Right ventricle myocardium inferior (tissue), 1 donor: ENCODE data around the gene LRSAM1. TPM values are rescaled to one million over a fixed set of nuclear protein-coding genes. Genes with fewer than 3 reads are reported as not detected.
A peak's percentile ranks its signal among the peaks of the same experiment; 100 is the strongest.

ENCODE experiments used
- ATAC-seq: fragments of 200-7000 bp; cut with Tn5 transposase; one replicate; pipeline ENCODE4 v1.9.1; 2020; ENCODE audit warnings: mild to moderate bottlenecking, moderate library complexity
- DNase-seq: peaks from one replicate; pipeline ENCODE4 v3.0.0; 2021; ENCODE audit errors: missing footprints
- intact Hi-C: fragments of 100-400 bp; cut with DNase I; formaldehyde crosslinking; loops from one replicate; pipeline ENCODE4 v1.11.0; 2022
- long read RNA-seq: library from polyadenylated mRNA; unstranded; transcript quantifications from one replicate; pipeline ENCODE4 v2.0.0, GENCODE V29; 2021
- total RNA-seq: library from RNA; stranded (reverse); fragmentation: NEBNext Ultra II Directional; extraction: Animal tissue kit (Norgen Biotek cat#: 25700); gene quantifications from one replicate; pipeline ENCODE4 v1.2.1, GENCODE V29; 2021
- donor health status: DM: no; HTN: yes; CAD: no; lungs with severe emphysema.

LRSAM1 gene
- 52.0 TPM for total RNA-seq
- long read RNA-seq, transcript LRSAM1-202 (25 exons, 3,376 nt) = minor isoform, 32 of 143 reads
- long read RNA-seq, transcript LRSAM1-201 (26 exons, 3,146 nt) = major isoform, 80 of 143 reads
- long read RNA-seq, partial matches to known transcripts = 16 of 143 reads
- long read RNA-seq, other reads (novel, unspliced or antisense) = 15 of 143 reads

DNA sequence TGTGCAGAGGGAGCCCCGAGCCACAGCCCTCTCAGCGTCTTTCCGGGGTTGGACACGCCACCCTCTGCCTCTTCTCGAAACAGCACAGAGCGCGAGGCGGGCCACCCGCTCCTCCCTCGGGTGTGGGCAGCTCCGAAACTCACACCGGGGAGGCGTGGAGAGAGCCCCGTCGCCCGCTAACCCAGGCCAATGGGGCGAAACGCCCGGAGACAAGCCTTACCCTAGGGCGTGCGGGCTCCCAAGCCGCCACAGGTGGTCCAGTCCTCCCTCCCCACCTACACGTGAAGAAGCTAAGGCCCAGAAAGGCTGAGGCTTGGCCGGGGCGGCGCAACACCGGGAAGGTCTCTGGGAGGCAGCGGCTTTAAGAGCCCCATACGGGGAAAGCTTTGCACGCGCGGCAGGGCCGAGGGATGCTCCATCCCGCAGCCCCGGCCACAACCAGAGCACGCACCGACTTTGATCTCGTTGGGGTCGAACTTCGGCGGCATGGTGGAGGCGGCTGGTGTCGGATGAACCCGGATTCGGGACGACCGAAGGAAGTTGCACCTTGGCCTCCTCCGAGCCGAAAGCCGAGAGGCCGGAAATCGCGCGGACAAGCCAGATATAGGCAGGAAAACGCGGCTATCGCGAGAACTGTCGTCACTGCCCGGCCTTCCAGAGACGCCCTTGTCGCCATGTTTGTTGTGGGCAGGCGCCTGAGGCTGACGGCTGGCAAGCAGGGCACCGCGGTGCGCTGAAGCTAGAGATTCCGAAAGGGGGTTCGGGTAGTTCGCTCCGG is at the start of gene LRSAM1, which contains the start of gene RPL12:
TSS of gene LRSAM1 (plus strand) at position 681 of the 778 bp plus-strand sequence. CDS start 3,018 bp downstream, outside the sequence.
TSS of gene RPL12 (minus strand) at position 577 of the 778 bp plus-strand sequence. CDS start at position 488, 89 bp downstream.
- DNase-seq (peak; percentile 98), ATAC-seq (peak; percentile 78)
- intact Hi-C loops = loop anchor here (2.0 to 5.0 kb wide), 2 partner anchors 26 to 116 kb away; partner anchors contain the start of gene ZNF79

DNA sequence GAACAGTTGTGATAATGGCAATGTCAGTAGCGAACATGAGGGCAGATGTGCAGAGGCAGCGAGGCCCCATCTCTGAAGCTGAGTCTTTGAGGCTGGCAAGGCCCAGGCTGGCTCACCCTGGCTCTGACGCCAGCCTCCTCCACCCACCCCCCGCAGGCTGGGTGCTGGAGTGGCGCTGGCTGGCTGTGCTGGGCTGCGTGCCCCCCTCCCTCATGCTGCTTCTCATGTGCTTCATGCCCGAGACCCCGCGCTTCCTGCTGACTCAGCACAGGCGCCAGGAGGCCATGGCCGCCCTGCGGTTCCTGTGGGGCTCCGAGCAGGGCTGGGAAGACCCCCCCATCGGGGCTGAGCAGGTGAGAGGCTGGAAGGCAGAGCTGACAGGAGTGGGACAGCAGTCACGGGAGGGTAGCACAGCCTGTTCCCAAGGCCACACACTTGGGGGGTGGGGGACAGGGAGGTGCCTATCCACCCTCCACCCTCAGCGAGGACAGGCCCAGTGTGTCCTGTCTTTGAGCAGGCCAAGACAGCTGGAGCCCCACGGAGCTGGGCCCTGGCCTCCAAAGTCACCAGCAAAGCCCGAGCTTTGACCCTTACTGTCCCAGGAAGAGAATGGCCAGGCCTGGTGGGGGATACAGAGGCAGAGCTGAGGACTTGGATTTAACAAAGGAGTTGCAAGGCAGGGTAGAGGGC is 48.8 kb upstream of the LRSAM1 start:
- DNase-seq = no peak
- no peak for ATAC-seq
- intact Hi-C loops = no loop called here

DNA sequence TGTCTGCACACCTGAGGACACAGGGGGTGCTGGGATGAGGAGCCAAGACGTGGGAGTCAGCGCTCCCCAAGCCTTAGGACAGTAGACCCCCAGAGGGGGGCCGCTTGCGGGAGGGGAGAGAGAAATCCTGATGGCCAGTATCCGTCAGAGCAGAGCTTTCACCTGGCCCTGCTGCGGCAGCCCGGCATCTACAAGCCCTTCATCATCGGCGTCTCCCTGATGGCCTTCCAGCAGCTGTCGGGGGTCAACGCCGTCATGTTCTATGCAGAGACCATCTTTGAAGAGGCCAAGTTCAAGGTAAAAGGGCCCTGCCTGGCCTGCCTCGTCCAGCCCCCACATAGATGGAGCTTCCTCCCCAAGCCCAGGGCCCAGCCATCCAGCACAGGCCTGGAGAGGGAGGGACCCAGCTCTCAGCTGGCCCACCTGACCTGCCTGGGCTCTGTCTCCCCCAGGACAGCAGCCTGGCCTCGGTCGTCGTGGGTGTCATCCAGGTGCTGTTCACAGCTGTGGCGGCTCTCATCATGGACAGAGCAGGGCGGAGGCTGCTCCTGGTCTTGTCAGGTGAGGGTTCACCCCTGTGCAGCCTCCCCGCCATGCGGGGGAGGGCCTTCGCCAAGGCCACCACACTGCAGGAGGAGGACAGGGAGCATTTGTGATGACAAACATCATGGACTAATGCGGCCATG is 47.7 kb upstream of the LRSAM1 start:
- intact Hi-C loops = no loop called here
- ATAC-seq = no peak
- DNase-seq = no peak

DNA sequence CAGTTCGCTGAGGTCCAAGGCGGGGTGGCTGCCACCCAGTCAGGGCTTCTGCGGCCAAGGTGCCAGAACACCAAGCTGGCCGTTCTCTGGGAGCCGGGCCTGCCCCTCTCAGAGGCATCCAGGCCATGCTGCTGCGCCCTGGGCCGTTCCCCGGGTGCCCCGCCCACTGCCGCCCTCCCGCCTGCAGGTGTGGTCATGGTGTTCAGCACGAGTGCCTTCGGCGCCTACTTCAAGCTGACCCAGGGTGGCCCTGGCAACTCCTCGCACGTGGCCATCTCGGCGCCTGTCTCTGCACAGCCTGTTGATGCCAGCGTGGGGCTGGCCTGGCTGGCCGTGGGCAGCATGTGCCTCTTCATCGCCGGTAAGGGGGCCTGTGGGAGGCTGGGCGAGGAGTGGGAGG is 46.7 kb upstream of the LRSAM1 start:
- intact Hi-C loops = no loop called here
- DNase-seq (no peak), ATAC-seq (no peak)

DNA sequence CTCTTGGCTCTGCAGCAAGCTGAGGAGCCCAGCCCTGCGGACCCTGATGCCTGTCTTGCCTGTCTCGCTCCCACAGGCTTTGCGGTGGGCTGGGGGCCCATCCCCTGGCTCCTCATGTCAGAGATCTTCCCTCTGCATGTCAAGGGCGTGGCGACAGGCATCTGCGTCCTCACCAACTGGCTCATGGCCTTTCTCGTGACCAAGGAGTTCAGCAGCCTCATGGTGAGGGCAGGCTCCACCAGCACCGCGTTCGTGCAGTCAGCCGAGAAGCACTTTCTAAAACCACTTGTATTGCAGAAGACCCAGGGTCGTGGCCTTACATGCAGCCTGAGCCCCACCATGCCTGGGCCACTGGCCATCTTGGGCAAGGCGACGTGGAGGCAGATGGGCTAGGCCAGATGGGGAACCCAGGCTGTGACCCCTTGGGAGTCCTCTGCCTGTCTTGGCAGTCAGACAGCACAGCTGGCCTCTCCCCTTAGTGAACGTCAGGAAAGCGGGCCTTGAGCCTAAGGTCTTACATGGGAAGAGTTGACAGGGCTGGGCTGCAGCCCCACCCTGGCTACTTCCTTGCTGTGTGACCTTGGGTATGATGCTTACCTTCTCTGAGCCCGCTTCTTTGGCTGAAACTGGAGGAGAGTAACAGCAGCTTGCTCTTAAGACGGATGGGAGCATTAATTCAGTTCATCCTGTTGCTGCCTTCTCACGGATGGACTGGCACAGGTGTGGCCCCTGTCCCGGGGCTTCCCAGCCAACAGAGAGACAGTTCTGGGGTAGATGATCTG is 45.8 kb upstream of the LRSAM1 start:
- intact Hi-C loops = no loop called here
- DNase-seq (no peak), ATAC-seq (no peak)

DNA sequence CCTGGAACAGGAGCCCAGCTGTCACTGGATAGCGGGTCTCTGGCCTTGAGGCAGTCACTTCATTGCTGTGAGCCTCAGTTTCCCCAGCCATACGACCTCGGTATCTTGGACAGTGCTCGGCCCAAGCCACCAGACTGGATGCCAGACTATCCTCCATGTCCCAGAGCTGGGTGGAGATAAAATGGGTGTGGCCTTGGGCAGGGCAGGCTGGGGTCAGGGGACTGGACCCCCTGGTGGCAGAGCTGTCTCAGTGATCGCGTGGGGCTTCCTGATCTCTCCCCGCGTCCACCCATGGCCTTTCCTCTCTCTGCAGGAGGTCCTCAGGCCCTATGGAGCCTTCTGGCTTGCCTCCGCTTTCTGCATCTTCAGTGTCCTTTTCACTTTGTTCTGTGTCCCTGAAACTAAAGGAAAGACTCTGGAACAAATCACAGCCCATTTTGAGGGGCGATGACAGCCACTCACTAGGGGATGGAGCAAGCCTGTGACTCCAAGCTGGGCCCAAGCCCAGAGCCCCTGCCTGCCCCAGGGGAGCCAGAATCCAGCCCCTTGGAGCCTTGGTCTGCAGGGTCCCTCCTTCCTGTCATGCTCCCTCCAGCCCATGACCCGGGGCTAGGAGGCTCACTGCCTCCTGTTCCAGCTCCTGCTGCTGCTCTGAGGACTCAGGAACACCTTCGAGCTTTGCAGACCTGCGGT is 44.4 kb upstream of the LRSAM1 start:
- no peak for DNase-seq
- intact Hi-C loops = no loop called here
- ATAC-seq = peak; percentile 49

DNA sequence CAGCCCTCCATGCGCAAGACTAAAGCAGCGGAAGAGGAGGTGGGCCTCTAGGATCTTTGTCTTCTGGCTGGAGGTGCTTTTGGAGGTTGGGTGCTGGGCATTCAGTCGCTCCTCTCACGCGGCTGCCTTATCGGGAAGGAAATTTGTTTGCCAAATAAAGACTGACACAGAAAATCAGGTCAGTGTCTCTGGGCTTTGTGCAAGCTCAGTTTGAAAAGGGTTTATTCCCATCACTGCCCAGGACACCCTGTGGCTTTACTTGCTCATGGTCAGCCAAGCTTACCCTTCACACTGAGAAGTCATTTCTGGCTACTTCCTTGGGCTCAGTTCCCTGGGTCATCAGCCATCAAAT is 43.8 kb upstream of the LRSAM1 start:
- ATAC-seq (peak; percentile 28), DNase-seq (no peak)
- intact Hi-C loops = no loop called here

DNA sequence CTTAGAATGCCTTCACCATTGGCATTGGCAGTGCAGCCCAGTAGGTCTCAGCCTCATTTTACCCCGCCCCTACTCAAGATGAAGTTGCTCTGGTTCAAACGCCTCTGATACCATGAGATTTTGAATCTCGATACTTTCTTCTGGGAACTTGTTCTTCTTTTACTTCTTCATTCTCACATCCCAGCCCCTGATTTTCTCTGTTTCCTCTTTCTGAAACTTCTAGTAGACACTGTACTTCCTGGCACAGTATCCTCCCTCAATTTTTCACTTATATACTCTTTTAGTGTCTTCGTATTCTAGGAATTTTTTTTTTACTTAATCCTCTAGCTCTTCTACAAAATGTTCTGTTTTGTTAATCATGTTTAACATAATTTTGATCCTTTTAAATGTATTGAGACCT is 40.2 kb upstream of the LRSAM1 start:
- ATAC-seq (no peak), DNase-seq (no peak)
- intact Hi-C loops = no loop called here

DNA sequence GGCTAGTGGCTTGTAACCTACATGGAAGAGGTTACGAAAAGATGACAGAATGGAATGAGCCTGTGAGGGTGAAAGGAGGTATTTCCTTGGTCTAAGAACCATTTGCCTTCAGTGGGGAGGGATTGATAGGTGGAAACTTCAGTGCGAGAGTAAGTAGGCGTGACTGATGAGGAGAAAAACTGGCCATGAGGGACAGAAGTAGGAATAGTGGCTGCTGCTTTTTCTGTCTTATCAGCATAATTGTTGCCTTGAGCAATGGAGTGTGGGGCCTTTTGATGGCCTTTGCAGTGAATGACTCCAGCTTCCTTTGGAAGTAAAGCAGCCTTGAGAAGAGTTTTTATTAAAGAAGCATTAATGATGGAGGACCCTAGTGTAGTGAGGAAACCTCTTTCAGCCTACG is 36.2 kb upstream of the LRSAM1 start:
- no peak for ATAC-seq
- intact Hi-C loops = no loop called here
- no peak for DNase-seq

DNA sequence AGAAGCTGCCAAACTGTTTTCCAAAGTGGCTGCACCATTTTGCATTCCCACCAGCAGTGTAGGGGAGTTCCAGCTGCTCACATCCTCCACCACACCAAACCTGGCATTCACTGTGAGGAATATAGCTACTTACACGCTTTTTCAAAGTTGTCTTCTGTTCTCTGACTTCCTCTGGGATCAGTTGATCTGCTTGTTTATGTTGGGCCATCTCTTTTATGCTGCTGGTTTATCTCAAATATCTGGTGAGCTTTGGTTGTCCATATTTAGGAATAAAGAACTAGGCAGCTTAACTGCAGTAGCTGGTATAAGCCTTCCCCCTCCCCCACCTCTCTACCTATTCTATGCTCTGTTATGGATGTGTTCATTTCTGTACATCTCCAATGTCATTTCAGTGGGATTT is 35.7 kb upstream of the LRSAM1 start:
- no peak for DNase-seq
- no peak for ATAC-seq
- intact Hi-C loops = no loop called here

DNA sequence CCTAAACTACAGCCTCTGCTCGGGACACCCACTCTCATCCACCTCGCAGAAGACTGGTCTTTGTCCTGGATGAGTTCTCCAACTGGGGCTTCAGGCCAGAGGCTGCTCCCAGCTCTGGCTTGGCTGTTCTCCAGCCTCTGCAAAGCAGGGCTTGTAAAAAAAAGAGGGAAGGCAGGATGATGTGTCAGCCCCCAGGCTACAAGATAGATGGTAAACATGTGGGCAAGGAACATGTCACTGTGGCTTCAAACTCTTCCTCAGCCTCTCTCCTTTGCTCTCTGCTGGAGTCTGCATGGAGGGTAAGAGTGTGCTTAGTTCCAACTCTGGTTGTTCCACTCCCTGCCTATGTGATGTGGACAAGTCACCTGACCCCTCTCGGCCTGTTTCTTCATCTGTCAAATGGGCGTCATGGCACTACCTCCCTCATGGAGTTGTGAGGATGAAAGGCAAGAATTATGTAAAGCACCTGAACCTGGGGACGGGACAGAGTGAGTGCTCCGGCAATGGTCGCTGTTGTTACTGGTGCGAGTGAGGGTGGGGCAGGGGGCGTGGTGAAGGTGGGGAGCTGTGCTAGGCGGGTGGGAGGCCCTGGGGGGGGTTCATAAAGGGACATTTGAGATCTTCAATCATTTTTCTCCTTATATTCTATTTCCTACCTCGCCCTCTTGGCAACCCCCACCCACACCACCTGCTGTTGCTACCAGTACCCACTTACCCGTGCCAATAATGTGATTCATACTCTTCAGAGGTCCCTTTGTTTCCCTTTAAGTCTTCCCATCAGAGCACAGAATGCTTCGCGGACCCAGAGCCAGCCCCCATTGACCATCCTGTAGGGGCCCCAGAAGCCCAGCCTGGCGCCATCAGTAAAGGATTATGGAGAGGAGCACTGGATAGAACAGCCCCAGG is 33.9 kb upstream of the LRSAM1 start:
- intact Hi-C loops = no loop called here
- DNase-seq = no peak
- ATAC-seq = no peak

DNA sequence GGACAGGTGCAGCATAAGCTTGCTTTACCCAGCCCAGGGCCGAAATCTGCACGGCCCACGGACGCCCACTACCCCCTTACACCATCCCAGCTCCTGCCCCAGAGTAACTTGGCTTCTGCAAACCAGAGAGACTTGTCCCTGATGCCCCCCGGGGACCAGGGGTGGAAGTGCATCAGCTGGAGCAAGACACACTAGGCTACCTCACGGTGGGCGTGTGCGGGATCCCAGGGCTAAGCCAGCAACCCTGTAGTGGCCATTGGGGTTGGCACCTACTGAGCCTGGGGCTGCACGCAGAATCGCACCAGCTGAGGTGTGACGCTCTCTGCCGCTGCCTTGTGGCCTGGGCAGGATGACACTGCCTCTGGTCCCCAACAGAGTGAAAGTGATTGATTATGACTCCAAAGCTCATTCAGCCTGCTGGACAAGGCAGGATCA is 33.3 kb upstream of the LRSAM1 start:
- no peak for DNase-seq

DNA sequence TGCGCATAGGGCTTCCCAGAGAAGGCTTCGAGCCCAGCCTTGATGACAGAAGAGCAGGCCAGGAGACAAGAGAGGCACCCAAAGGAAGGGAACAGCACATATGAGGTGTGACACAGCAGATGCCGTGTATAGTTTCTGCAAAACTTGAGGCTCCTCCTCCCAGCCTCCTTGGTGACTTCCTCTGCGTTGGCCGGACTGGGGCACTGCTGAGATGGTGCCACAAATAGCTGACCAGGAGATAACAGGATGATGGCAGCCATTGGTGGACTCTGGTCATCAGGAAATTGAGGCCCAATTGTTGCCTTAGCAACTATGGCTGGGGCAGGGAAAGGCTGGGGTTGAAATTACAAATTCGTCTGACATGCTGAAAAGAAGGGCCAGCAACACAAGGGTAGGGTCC is 32.0 kb upstream of the LRSAM1 start:
- intact Hi-C loops = no loop called here
- ATAC-seq = no peak

More for the DNA sequence above, 33.3 kb upstream of the LRSAM1 start:
- ATAC-seq = peak; percentile 21
- intact Hi-C loops = no loop called here

DNA sequence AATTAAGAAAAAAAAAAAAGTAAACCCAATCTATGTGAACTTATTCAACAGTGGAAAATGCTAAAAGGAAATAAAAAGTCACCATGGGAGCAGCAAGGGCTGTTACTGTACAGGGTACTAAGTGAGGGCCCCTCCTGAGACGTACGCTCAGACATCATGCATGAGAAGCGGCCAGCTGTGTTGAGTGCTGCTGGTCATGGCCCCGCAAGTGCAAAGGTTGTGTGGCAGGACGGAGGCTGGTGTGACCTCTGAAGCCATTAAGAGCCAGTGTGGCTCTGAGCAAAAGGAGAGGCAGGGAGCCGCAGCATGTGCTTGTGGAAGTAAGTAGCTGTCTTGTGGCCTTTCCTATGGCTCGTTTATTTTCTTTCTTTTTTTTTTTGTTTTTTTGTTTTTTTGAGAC is 30.3 kb upstream of the LRSAM1 start:
- intact Hi-C loops = loop anchor here (10.0 kb wide), 1 partner anchor 106 kb away; no protein-coding TSS in a partner anchor
- DNase-seq (no peak), ATAC-seq (no peak)

More for the DNA sequence above, 32.0 kb upstream of the LRSAM1 start:
- DNase-seq = no peak

DNA sequence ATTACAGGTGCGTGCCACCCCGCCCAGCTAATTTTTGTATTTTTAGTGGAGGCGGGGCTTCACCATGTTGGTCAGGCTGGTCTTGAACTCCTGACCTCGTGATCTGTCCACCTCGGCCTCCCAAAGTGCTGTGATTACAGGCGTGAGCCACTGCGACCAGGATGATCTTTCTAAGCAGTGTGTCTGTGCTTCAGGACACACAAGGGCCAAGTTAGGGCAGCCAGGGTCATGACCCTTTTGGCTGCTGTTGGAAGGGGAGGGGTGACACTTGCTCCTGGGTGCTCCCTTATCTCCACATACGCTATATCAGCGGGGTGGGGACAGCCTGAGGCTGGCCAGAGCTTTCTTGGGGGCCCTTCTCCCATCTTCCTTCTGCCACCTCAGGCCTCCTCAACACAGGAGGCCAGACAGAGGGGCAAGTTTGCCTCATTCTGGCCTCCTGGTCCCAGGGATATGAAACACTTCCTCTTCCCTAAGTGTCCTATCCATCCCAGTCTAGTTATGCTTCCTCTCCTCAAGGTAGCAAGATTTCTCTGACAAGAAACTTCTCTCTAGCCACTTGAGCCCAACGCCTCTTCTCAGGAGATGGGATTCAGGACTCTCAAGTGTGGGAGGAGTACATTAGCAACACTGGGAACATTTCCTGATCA is 29.1 kb upstream of the LRSAM1 start:
- DNase-seq (no peak), ATAC-seq (no peak)
- intact Hi-C loops = loop anchor here (10.0 kb wide), 1 partner anchor 107 kb away; no protein-coding TSS in a partner anchor

DNA sequence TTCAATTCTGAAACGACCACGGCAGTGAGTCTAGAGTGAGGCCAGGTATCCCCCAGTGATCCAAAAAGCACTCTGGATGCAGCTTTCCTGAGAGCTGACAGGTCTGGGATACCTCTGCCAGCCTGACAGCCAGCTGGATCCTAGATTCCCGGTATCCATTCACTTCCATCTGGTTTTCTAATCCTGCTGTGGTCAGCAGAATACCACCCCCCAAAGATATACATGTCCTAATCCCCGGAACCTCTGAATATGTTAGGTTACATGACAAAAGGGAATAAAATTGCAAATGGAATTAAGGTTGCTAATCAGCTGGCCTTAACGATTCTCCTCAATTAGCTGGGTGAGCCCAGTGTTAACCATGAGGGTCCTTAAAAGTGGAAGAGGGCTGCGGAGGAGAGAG is 28.5 kb upstream of the LRSAM1 start:
- intact Hi-C loops = loop anchor here (10.0 kb wide), 1 partner anchor 108 kb away; no protein-coding TSS in a partner anchor
- ATAC-seq (no peak), DNase-seq (no peak)
